Glomerular visceral epithelial cell (primary cell): ENCODE results near the gene ROS1.
"Not testable (repeated sequence)": the region's sequence is repeated elsewhere in the genome, so short reads cannot be mapped to it uniquely, and the experiment has no call there.

Experiments
- DNase-seq: peaks from one replicate; pipeline ENCODE4 v3.0.0-alpha.2; 2016; ENCODE audit errors: extremely low spot score

ROS1 gene

DNA sequence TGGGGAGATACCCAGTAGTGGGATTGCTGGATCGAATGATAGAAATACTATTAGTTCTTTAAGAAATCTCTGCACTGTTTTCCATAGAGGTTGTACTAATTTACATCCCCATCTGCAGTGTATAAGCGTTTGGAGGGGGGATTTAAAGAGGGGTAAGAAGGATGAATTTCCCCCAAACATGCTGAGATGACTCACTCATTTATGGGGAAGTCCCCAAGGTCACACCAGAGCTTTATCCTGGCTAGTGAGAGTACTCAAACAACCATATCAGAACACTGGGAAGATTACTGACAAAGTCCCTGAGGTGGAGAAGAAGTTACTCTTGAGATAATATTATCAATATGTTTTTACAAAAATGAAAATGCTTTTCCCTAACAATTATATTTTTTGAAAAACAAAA, 44.0 kb downstream of the ROS1 start:
- no peak for DNase-seq

DNA sequence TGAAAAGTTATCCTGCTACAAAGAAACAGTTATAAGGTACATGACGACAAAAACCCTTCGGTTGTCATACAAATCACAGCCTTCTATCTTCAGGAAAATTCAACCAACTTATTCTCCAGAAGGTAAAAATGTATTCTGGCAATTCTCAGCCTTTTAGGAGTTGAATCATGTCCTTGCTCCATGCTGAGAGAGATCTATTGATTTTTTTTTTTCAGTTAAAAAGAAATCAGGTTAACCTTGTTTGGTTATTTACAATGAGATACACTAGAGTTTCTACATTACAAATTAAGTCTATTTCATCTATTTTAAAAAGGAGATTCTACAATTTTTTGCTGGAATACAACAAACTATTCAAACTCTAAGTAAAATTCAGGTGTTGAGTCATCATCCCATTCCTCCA, 45.4 kb downstream of the ROS1 start:
- no peak for DNase-seq

GRCh38 chr6:117375446-117375845, 50.3 kb downstream of the ROS1 start:
- DNase-seq = no peak

- no peak for DNase-seq
These were observed 52.4 kb downstream of the ROS1 start for GRCh38 chr6:117373211-117373813.

DNA sequence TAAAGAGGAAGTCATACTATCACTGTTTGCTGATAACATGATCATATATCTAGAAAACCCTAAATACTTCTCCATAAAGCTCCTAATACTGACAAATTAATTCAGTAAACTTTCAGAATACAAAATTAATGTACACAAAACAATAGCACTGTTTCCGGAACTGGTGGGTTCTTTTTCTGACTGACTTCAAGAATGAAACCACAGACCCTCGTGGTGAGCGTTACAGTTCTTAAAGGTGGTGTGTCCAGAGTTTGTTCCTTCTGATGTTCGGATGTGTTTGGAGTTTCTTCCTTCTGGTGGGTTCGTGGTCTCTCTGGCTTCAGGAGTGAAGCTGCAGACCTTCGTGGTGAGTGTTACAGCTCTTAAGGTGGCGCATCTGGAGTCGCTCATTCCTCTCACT, 53.5 kb downstream of the ROS1 start:
- not testable (repeated sequence) for DNase-seq

DNA sequence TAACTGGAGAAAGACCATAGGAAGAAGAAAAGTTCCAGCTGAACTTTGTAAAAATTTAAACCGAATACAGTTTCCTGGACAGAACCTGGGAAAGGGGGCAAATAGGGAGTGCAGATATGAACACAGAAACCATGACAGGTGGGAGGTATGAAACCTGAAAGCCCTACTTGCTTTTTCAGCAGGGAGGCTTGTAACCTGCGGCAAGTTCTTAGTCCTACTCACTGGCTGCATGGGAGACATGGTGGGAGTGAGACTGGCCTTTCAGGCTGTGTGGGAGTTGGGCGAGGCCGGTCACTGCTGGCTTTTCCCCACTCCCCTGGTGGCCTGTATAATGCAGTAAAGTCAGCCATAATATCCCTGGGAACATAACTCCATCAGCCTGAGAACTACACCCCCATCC, 54.2 kb downstream of the ROS1 start:
- no peak for DNase-seq

- no peak for DNase-seq
These were observed 66.2 kb downstream of the ROS1 start for GRCh38 chr6:117359581-117359980.

GRCh38 chr6:117354671-117355070, 71.1 kb downstream of the ROS1 start:
- DNase-seq = no peak

DNA sequence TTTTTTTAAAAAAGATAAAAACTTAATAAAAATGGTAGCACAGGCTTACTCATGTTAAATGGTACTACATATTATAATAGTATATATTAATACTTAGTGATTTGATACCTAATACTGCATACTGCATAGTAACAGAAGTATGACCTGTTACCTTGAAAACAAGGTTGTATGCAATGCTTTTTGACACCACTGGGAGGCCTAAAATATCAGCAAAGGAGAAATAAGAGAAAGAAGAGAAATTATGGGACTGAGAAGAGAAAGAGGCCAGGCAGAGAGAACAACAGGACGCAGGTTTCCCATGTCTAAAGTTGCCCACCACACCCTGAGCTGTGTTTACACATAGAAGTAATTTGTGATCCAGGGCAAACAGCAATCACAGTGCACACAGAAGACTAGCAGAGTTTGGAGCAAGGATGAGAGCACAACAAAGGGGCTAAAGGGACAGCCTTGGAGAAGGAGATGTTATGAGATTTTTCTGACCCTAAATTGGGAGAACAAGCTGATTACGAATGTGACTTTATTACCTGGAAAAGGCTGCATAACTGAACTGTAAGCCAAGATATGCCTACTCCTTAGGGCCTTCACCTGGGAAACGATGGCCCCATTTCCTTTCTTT, 73.2 kb downstream of the ROS1 start:
- DNase-seq = peak; percentile 47

DNA sequence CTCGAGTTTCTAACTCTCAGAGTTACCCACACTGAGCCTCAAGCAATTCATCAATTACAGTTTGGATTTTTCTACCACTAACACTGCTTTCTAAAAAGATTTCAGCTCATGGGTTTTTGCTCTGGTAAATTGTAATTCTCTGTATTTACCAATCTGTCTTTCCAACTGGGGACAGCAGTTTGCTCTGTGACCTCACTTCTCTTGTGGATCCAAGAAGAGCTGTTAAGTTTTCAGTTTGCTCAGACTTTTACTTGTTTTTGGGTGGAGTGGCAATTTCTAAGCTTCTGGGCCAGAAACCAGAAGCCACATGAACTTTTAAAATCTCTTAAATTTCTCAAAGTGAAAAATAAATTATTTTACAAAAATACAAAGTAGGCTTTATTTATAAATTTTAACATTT, 74.2 kb downstream of the ROS1 start:
- no peak for DNase-seq

DNA sequence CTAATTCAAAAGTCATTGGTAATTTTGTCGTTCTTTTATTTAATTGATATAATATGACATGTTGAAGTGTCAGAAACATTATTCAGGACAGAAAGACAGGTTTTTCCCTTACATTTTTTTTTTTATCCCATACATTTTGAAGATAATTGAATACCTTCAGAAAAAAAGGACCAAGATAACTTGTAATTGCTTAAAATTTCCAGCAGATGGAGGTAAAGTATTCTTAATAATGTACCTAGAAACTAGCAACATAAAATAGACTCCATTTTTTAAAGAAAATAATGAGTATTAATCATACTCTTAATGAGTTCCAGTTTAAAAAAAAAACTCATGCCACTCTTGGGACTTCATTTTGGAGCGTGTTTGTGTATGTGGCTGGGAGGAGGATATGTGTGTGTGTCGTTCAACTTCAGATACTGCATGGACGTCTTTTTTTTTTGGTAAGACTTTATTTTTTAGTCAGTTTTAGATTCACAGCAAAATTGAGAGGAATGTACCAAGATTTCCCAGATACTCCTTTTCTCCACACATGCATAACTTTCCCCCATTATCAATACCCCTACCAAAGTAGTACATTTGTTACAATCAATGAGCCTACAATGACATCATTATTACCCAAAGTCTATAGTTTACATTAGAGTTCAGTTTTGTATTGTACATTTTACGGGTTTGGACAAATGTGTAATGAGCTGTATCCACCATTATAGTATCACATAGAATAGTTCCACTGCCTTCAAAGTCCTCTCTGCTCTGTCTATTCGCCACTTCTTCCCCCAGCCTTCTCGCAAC, 79.4 kb downstream of the ROS1 start:
- peak; percentile 33 for DNase-seq

- DNase-seq = no peak
These were observed 80.5 kb downstream of the ROS1 start for GRCh38 chr6:117345292-117345610.

DNA sequence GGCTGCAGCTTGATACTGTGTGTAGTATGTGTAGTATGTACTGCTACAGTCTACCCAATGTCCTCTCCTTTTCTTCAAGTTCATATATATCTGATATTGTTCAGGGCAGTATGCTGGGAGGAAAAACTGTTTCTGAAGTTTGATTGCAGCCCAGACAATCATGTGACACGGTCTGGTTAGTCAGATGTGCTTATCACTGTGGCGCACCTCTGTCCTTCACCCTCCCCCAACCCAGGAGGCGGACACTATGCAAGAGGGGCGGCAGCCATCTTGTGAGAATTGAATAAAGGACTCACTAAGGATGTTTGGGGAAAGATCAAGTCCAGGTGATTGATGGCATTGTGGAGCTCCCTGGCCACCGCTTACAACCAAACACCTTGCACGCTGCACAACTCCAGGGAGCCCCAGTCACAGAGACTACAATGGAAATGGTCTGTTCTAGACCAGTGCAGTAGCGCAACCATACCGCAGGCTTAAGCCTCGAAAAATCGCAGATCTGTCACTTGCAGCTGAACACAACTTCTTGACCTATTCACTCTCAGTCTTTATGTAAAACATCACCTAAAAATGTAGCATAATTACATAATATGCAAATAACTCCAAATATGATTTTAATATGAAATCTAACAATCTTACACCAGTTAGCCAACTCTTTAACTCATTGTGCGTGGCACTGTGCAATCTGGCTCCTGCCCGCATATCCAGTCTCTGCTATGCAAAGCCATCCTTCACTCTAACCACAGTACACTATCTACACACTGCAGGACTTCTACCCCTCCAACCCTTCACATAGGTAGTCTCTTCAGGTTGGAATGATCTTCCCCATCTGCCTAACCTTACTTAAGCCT, 81.1 kb downstream of the ROS1 start:
- no peak for DNase-seq

DNA sequence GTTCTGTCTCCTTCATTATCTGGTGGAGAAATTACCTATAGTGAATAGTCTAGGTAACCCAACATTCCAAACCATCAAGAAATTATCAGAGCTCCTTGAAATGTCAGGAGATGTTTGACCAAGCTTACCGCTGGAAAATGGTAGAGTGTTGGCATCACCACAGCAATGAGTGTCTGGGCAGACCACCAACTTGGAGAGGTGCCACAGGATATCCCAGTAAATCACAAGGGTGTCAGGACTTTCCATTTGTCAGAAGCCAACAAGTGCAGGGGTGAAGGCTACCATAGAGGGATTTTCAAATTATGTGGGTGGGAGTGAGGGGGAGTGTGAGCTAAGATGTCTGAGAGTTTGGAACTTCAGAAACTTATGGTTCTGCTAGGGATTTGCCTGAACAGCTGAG, 87.2 kb downstream of the ROS1 start:
- no peak for DNase-seq

DNA sequence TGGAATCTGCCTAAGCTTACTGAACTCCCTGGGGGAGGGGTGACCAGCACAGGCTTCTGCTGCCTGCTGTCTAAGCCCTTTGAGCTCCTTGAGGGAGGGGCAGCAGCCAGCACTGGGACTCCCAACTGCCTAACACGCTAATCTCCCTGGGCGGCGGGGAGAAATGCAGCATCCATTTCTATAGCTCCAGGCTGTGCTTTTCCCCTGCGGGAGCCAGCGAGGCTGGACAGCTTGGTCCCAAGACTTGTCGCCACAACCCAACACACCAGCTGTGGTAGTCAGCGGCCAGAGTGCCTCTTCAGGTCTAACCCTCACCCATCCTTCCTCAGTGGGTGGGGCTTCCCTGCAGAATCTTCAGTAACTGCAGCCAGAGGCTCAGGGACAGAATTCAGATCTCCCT, 95.8 kb downstream of the ROS1 start:
- no peak for DNase-seq

DNA sequence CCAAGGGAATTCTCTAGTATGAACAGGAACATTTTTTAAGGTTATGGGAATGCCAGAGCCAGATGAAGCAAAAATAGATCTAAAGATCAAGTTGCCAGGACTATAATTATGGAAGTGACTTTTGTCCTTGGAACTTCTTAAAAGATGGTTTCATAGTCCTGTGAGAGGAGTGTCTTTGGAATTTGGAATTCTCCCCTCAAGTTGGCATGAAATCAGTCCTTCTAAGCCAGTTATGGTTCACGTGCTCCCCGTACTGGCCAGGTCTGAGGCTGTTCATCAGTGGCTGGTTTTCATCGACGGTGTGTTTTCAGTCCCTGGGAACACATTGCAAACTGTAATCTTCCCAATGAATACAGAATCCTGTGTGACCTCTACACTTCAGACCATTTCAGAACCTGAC, 97.2 kb downstream of the ROS1 start:
- no peak for DNase-seq

DNA sequence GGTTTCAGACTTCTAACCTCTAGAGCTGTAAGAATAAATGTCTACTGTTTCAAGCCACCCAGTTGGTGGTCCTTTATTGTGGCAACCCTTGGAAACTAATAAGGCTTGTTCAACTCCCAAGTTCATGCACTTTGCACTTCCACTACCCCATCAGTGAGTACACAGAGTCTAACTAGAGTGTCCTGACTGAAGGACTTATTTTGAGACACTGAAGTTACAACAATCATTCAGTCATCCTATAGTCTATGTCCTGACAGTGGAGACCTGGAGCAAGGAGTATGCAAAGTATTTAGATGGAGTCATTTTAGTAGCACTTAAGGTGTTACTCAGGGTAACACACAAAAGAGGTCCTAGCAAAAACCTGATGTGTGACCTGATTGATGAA, 97.7 kb downstream of the ROS1 start:
- no peak for DNase-seq

DNA sequence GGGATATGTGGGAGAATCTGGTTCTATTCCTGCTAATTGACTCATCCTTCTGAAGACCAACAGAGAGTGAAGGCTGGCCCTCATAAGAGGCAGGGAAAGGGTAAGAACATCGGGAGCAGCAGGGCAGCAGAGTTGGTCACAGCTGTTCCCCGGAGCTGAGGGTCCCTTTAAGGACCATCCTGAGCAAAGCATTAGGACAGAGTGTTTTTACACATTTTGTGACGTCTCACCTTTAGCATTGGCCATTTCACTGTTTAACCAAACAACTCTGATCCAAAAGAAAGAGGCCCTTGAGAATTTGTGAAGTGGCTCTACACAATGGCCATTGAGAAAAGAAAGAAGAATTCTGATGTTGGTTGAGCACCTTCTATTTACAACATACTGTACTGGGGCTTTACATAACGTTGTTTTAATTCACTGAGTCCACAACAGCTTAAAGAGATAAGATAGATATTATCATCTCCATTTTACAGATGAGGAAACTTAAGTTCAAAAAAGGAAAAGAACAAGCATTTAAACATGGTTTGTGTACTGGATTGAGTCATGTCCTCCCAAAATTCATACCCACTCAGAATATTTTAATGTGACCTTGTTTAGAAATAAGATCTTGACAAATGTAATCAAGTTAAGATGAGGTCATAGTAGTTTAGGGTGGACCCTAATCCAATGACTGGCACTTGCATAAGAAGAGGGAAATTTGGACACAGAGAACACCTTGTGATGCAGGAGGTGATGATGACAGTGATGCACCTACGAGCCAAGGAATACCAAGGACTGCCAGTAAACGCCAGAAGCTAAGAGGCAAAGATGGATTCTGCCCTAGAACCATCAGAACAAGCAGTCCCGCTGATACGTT, 98.4 kb downstream of the ROS1 start:
- no peak for DNase-seq

DNA sequence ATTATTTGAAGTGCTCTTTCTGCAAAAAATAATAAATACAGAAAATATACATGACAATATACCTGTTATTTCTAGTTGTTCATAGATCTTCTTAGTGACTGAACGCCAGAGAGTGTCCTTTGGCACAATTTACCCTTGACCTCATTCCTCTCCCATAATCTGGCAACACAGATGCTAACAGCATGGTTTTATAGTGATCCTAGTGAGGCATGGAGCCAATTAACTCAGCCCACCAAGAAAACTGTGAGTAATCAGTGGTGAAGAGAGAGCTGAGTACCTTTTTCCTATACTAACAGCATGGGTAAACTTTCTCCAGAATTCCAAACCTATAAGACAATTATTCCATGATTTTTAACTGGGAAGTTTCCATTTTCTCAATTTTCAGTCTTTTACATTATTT, 99.3 kb downstream of the ROS1 start:
- no peak for DNase-seq

DNA sequence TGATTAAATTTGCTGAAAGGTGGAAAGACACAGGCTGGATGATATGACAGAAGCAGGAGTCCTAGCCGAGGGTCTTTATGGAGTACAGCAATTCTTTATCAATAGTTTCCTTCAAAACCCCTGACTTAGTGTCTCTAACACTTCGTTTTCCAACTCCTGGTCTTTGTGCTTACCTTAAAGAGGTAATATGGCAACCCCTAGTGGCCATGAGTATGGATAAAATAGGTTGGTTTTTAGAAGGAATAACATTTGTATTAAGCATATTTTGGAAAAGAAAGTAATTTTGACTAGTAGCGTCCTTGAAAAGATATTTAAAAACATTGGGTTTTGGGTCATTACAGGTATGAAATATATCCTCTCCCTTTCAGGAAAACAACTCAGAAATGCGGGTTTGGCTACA, 108.5 kb downstream of the ROS1 start:
- no peak for DNase-seq

- DNase-seq = no peak
These were observed 114.0 kb downstream of the ROS1 start for GRCh38 chr6:117311726-117312125.

DNA sequence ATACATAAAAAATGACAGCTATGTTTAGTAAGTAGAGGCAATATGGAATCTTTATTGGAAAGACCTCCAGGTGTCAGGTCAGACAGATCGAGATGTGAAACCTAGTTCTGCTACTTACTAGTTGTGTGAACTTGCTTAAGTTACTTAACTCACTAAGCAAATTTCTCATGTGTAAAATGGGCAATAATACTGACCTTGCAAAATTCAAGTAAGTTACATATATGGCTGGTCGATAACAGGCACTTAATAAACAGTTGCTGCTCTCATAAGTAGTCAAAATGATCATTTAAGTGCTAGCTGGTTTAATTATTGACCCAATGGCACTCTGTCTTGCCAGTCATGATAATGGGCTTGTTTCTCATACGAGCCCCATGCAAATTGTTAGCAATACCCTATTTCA, 114.4 kb downstream of the ROS1 start:
- DNase-seq = no peak
